Parathyroid adenoma (tissue), 2 donors: ENCODE results near the gene RERE.

ENCODE experiments used
- H2AFZ ChIP-seq: fragments of 300-600 bp; sonication (generic); one replicate; pipeline ENCODE4 v1.7.0; 2017; ENCODE audit warnings: antibody characterized with exemption, mild to moderate bottlenecking
- H3K27ac ChIP-seq: fragments of 300-600 bp; sonication (generic); one replicate; pipeline ENCODE4 v1.7.0; 2017
- H3K27me3 ChIP-seq: fragments of 300-600 bp; sonication (generic); one replicate; pipeline ENCODE4 v1.7.0; 2017; ENCODE audit warnings: low read length; ENCODE audit not compliant: control insufficient read depth, insufficient read depth
- H3K36me3 ChIP-seq: fragments of 300-600 bp; sonication (generic); one replicate; pipeline ENCODE4 v1.7.0; 2017; ENCODE audit warnings: low read length; ENCODE audit not compliant: control insufficient read depth, insufficient read depth
- H3K4me1 ChIP-seq: fragments of 300-600 bp; sonication (generic); one replicate; pipeline ENCODE4 v1.7.0; 2017; ENCODE audit warnings: control low read depth
- H3K4me2 ChIP-seq: fragments of 300-600 bp; sonication (generic); one replicate; pipeline ENCODE4 v1.7.0; 2017; ENCODE audit warnings: low read length
- H3K4me3 ChIP-seq: fragments of 300-600 bp; sonication (generic); one replicate; pipeline ENCODE4 v1.7.0; 2017; ENCODE audit warnings: low read depth, low read length
- H3K79me2 ChIP-seq: fragments of 300-600 bp; sonication (generic); one replicate; pipeline ENCODE4 v1.7.0; 2017; ENCODE audit warnings: control low read depth
- H3K9ac ChIP-seq: fragments of 300-600 bp; sonication (generic); one replicate; pipeline ENCODE4 v1.7.0; 2017; ENCODE audit warnings: mild to moderate bottlenecking
- H3K9me3 ChIP-seq: fragments of 300-600 bp; sonication (generic); one replicate; pipeline ENCODE4 v1.7.0; 2017; ENCODE audit warnings: low read length; ENCODE audit not compliant: control insufficient read depth
- TF ChIP-seq, protein P1 (sequence below): fragments of 300-600 bp; sonication (generic); IDR thresholded peaks from one replicate; pipeline ENCODE4 v1.7.0; 2017; ENCODE audit warnings: antibody characterized with exemption, mild to moderate bottlenecking
- donor health status: primary hyperparathyroidism.

The RERE gene

DNA sequence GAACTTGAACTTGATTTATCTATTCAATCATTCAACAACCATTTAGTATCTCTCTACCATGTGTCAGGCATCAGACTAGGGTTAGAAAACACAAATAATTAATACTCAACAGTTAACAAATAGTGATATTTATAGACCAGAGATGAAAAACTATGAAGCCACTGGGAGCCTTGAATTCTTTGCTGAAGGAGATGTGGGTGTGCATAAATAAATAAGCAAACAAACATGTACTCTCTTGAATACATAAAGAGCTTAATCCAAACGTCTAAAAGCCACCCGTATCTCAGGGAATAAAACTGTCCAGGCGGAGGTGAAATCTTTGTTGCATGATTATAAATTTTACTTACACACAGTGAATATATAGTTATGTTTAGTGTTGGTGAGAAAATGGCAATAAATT is 333.9 kb downstream of the RERE start:
- Histone ChIP-seq H3K27me3 (no peaks in the 10 kb centered on the region), H3K79me2 (peaks cover 11% of the 10 kb centered on the region), H3K9me3 (no peaks in the 10 kb centered on the region), H3K4me2 (no peak overlapping the region), H2AFZ (no peak overlapping the region), H3K27ac (no peak overlapping the region), H3K4me3 (no peak overlapping the region), H3K4me1 (no peaks in the 10 kb centered on the region), H3K9ac (no peak overlapping the region), H3K36me3 (no peaks in the 10 kb centered on the region)
- TF ChIP-seq, protein P1, sequence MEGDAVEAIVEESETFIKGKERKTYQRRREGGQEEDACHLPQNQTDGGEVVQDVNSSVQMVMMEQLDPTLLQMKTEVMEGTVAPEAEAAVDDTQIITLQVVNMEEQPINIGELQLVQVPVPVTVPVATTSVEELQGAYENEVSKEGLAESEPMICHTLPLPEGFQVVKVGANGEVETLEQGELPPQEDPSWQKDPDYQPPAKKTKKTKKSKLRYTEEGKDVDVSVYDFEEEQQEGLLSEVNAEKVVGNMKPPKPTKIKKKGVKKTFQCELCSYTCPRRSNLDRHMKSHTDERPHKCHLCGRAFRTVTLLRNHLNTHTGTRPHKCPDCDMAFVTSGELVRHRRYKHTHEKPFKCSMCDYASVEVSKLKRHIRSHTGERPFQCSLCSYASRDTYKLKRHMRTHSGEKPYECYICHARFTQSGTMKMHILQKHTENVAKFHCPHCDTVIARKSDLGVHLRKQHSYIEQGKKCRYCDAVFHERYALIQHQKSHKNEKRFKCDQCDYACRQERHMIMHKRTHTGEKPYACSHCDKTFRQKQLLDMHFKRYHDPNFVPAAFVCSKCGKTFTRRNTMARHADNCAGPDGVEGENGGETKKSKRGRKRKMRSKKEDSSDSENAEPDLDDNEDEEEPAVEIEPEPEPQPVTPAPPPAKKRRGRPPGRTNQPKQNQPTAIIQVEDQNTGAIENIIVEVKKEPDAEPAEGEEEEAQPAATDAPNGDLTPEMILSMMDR: no peak

DNA sequence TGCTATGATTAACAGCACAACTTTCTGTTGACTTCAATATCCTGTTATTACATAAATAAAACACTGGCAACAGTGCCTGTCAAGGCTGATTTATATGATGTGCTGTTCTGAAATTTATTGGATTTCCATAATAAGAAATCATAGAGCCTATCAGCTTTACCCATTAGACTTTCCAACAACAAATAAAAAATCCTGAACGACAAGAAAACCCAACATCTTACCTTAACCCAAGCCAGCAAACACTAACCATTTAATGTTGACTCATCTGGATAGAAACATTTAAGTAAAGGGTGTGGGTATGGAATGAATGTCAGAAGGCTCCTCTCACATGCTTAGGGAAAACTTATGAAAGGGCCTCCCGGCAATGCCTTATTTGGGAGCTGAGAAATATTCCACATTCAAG is 334.5 kb downstream of the RERE start:
- H3K27ac ChIP-seq: no peak overlapping the region
- peaks cover 11% of the 10 kb centered on the region for H3K79me2 ChIP-seq
- H3K27me3 ChIP-seq: no peaks in the 10 kb centered on the region
- no peak overlapping the region for H3K4me3 ChIP-seq
- no peaks in the 10 kb centered on the region for H3K4me1 ChIP-seq
- no peak overlapping the region for H2AFZ ChIP-seq
- H3K36me3 ChIP-seq: no peaks in the 10 kb centered on the region
- TF ChIP-seq, protein P1: no peak
- H3K9me3 ChIP-seq: no peaks in the 10 kb centered on the region
- H3K9ac ChIP-seq: no peak overlapping the region
- H3K4me2 ChIP-seq: no peak overlapping the region

DNA sequence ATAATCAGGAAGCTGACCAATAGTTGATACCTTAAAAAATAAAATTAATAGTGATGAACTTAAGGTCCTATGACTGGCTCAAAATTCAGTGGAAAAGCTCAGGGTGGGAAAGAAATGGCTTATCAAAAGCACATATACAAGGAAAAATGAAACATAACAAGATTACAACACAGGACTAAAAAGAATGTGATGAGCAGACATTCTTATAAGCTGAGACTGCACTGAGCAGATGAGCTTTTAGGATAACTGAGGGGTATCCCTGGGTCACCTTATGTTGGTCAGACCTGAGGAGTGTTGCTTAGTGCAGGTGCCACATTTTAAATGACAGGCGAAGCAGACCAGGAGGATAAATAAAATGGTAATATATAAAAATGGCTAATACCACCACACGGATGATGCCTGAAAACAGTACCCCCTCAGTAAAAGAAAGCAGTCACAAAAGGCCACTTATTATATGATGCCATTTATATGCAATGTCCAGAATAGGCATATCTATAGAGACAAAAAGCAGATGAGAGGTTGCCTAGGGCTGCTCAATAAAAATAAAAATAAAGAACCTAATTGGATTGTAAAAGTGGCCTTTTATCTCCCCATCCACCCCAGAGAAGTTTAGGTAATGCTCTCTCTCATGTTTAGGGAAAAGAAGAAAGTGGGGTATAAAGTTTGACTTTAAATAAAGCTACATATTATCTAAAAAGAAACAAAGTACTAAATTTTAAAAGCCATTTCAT is 335.6 kb downstream of the RERE start:
- no peak overlapping the region for H3K4me2 ChIP-seq
- peaks cover 11% of the 10 kb centered on the region for H3K79me2 ChIP-seq
- H3K9ac ChIP-seq: no peak overlapping the region
- no peaks in the 10 kb centered on the region for H3K36me3 ChIP-seq
- no peak overlapping the region for H3K4me3 ChIP-seq
- TF ChIP-seq, protein P1: no peak
- no peaks in the 10 kb centered on the region for H3K4me1 ChIP-seq
- no peak overlapping the region for H2AFZ ChIP-seq
- no peaks in the 10 kb centered on the region for H3K27me3 ChIP-seq
- no peaks in the 10 kb centered on the region for H3K9me3 ChIP-seq
- H3K27ac ChIP-seq: no peak overlapping the region

DNA sequence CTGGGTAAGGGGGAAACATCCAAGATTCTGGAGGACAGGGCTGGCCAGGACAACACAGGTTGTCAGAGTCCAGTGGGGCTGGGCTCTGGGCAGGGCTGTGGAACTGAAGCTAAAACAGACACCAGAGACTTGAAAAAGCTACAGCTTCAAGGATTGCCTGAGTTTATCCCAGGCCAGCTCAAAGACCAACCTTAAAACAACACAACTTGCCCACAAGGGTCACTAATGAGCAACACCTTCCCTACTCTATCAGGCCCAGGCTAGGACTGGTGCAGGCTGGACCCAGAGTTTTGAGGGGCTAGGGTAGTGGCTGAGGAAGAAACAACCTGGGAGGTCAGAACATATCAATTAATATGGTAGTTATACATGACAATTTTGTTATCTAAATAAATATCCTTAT is 338.9 kb downstream of the RERE start:
- no peak overlapping the region for H3K9ac ChIP-seq
- no peaks in the 10 kb centered on the region for H3K27me3 ChIP-seq
- H3K4me2 ChIP-seq: no peak overlapping the region
- H3K27ac ChIP-seq: no peak overlapping the region
- H2AFZ ChIP-seq: no peak overlapping the region
- TF ChIP-seq, protein P1: no peak
- no peaks in the 10 kb centered on the region for H3K9me3 ChIP-seq
- H3K4me1 ChIP-seq: no peaks in the 10 kb centered on the region
- no peak overlapping the region for H3K4me3 ChIP-seq
- H3K79me2 ChIP-seq: peaks cover 4% of the 10 kb centered on the region
- H3K36me3 ChIP-seq: no peaks in the 10 kb centered on the region

DNA sequence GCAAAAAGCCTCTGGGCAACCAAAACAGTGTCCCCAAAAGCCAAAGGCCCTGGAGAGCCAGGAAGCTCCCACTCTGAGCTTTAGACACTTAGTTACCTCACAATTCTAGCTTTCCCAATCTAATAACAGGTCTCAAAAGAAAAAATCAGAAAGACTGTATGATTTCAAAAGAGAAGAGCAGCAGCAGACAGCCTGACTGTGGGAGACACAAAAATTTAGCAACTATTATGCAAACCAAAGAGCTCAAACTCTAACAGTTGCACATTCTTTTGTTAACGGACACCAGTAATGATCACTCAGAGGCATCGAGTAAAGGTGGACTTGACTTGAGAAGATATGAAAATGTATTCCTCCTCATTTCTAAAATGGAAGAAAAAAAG is 339.5 kb downstream of the RERE start:
- no peaks in the 10 kb centered on the region for H3K36me3 ChIP-seq
- no peak overlapping the region for H3K4me3 ChIP-seq
- H3K9ac ChIP-seq: no peak overlapping the region
- no peaks in the 10 kb centered on the region for H3K27me3 ChIP-seq
- peaks cover 4% of the 10 kb centered on the region for H3K79me2 ChIP-seq
- no peaks in the 10 kb centered on the region for H3K9me3 ChIP-seq
- H2AFZ ChIP-seq: no peak overlapping the region
- H3K4me1 ChIP-seq: no peaks in the 10 kb centered on the region
- no peak overlapping the region for H3K27ac ChIP-seq
- no peak overlapping the region for H3K4me2 ChIP-seq
- TF ChIP-seq, protein P1: no peak
